Measurements from ENCODE around the gene CLINT1.
"Not testable (repeated sequence)": the region's sequence is repeated elsewhere in the genome, so short reads cannot be mapped to it uniquely, and the experiment has no call there.

Gene CLINT1

DNA sequence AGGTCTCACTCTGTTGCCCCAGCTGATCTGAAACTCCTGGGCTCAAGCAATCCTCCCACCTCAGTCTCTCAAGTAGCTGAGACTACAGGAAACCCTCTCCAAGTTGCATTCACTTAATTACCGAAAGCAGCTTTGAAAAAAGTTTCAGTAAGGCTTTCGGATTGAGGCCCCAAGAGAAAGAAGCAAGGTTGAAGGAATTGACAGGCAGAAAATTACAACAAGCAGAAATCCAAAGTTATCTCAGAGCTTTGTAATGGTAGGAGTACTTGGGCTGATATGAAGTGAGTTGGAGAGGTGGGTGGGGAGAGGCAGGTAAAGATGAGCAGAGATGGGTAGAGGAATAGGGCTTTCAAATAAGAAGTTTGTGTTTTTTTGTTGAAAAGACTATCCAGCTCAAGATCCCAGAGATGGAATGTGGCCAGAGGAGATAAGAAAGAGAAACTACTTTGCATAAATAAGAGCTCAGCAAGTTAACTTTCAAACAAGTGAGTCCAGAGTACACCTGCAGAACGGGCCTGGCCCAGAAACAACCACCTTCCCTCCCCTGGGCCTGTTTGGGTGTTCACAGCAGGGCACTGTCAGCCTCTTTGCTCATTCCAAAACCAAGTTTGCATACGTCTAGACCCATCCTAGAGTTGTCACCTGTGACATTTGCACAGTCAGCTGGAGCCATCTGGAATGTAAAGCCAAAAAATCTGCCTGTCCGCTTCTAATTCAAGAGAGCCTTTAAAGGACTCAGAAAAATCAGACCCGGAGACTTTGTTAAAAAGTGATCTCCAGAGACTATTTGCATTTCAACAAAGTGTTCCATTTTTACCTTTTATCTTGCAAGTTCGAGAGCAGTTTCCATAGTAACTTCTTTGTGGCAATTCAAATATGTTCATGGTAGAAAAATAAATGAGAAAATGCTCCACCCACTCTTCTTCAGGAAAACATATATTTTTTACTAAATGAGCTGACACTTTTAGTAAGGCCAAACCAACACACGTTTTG is 2.2 kb upstream of the CLINT1 start:
- H3K4me3 ChIP-seq (ENCODE audit: low read depth, low read length) = no peak overlapping the region
- TF ChIP-seq, protein P1, sequence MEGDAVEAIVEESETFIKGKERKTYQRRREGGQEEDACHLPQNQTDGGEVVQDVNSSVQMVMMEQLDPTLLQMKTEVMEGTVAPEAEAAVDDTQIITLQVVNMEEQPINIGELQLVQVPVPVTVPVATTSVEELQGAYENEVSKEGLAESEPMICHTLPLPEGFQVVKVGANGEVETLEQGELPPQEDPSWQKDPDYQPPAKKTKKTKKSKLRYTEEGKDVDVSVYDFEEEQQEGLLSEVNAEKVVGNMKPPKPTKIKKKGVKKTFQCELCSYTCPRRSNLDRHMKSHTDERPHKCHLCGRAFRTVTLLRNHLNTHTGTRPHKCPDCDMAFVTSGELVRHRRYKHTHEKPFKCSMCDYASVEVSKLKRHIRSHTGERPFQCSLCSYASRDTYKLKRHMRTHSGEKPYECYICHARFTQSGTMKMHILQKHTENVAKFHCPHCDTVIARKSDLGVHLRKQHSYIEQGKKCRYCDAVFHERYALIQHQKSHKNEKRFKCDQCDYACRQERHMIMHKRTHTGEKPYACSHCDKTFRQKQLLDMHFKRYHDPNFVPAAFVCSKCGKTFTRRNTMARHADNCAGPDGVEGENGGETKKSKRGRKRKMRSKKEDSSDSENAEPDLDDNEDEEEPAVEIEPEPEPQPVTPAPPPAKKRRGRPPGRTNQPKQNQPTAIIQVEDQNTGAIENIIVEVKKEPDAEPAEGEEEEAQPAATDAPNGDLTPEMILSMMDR (IDR thresholded peaks at IDR 0.05; ENCODE audit: low read depth, low read length) = no peak

DNA sequence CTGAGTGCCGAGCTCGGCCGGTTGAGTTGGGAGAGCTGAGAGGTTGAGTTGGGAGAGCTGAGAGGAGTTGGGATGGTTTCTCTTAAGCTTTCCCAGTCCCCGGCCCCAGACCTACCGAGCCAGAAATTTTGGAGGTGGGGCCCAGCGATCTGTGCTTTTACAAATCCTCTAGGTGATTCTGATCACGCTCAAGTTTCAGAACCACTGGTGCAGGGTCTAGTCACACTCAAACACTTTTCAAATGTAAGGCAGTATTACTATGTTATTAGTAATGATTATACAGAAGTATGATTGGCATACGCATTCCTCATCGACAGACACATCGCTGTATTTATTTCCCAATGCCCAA is 256 bp upstream of the CLINT1 start:
- H3K4me3 ChIP-seq (ENCODE audit: low read depth, low read length) = peak overlapping the region; percentile 98
- TF ChIP-seq, protein P1 (IDR thresholded peaks at IDR 0.05; ENCODE audit: low read depth, low read length) = no peak

DNA sequence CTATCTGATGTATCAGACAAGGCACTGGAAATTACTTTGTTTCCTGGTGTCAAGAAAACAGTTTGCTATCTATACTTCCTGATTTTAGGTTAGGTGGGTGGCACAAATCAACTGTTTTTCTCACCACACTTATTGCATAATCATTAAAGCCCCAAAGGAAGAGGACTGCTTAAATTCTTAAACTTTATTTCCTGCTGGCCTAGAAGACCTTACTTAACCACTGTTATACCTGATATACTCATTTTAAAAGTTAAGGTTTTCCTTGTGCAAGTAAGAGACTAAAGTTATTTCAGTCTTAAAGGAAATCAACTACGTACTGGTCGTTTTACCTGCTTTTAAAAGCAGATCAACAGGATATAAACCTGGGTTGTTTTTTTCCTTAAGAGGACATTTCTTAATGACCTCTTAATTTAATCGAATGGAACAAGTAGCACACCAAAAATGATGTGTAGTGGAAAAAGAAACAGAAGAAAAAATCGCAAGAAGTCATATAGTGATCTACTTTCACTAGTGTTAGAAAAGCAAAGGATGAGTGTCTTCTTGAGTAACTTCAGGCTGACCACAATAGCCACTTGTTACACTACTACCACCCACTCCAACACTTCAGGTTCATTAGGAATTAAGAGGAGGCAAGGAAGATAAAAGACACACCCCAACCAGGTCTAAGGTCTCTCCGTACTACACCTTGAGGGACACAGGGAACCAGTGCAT is 974 bp downstream of the CLINT1 start:
- TF ChIP-seq, protein P1 (IDR thresholded peaks at IDR 0.05; ENCODE audit: low read depth, low read length) = no peak
- peak overlapping the region; percentile 98 for H3K4me3 ChIP-seq (ENCODE audit: low read depth, low read length)

GRCh38 chr5:157855404-157855994 is 3.4 kb downstream of the CLINT1 start:
- TF ChIP-seq, protein P1 (IDR thresholded peaks at IDR 0.05; ENCODE audit: low read depth, low read length) = peak; percentile 66
- no peak overlapping the region for H3K4me3 ChIP-seq (ENCODE audit: low read depth, low read length)

GRCh38 chr5:157853365-157853764 is 5.6 kb downstream of the CLINT1 start:
- H3K4me3 ChIP-seq (ENCODE audit: low read depth, low read length) = not testable (repeated sequence)

GRCh38 chr5:157845914-157846598 is 12.9 kb downstream of the CLINT1 start:
- TF ChIP-seq, protein P1 (IDR thresholded peaks at IDR 0.05; ENCODE audit: low read depth, low read length) = no peak
- no peak overlapping the region for H3K4me3 ChIP-seq (ENCODE audit: low read depth, low read length)

DNA sequence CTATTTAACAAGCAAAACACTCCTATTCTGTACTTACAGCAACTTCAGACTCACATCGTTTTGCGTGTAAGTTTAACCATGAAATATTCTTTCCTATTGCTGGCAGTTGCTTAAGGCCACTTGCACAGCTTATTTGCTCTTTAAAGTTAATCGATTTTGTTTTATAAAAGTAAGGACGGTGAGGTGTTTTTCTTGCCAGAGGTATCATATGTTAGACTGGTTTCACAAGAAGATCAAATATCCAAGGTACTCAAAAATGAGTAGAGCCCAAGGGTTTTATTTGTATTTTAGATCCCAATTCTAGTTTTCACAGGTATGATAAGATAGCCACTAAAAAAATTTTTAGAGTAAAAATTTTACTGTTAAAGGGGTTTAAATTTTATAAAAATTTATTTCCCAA is 16.2 kb downstream of the CLINT1 start:
- TF ChIP-seq, protein P1 (IDR thresholded peaks at IDR 0.05; ENCODE audit: low read depth, low read length) = no peak
- no peak overlapping the region for H3K4me3 ChIP-seq (ENCODE audit: low read depth, low read length)

Data from WI38 (cell line).